ENCODE data around the gene RTL1. TPM values are rescaled to one million over a fixed set of nuclear protein-coding genes. Genes with fewer than 3 reads are reported as not detected.

RTL1 gene
- total RNA-seq, 1 experiment from 2014 or later, result not detected

DNA sequence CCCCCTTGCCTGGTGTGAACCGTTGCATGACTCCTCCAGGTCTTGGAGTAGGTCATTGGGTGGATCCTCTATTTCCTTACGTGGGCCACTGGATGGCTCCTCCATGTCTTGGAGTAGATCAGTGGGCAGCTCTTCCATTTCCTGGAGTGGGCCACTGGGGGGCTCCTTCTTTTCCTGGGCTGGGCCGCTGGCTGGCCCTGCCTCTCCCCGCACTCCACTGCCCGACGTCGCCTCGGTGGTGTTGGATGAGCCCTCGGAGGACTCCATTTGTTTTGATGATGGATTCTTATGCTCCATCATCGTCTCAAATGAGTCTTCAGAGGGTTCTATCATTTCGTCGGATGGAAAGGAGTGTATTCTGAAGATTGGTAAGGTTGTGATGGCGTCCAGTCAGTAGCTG lies 19.1 kb downstream of the RTL1 start:
- Histone ChIP-seq H3T11ph (ENCODE audit: low read length) (no peak overlapping the region), H3K23ac (ENCODE audit: insufficient read length, low read depth, low read length) (no peak overlapping the region), H3K9ac (ENCODE audit: extremely low read depth, insufficient read length, low read length) (no peak overlapping the region), H3K14ac (ENCODE audit: insufficient read depth, low read length) (no peak overlapping the region), H4K5ac (ENCODE audit: insufficient read length, low read depth, low read length) (no peak overlapping the region), H3K56ac (ENCODE audit: insufficient read length, low read depth, low read length) (no peak overlapping the region), H4K8ac (replicated peaks; ENCODE audit: insufficient read length, low read depth, low read length) (no peak overlapping the region), H3K27me3 (ENCODE audit: insufficient read depth, low read length) (no peaks in the 10 kb centered on the region), H2BK5ac (ENCODE audit: insufficient read length, low read length) (no peak overlapping the region), H4K20me1 (ENCODE audit: control insufficient read depth, insufficient read depth, insufficient read length) (no peaks in the 10 kb centered on the region), H2AK5ac (ENCODE audit: insufficient read length, low read length) (no peak overlapping the region), H2BK20ac (ENCODE audit: low read depth, low read length, poor library complexity, severe bottlenecking) (no peak overlapping the region), H4K91ac (ENCODE audit: insufficient read length, low read depth, low read length) (no peak overlapping the region), H3K79me2 (ENCODE audit: insufficient read depth, low read length) (no peaks in the 10 kb centered on the region), H3K4me2 (ENCODE audit: insufficient read depth, insufficient read length, low read length) (no peak overlapping the region), H2BK12ac (ENCODE audit: insufficient read length, low read depth, low read length) (no peak overlapping the region), H3K9me3 (ENCODE audit: control insufficient read depth, low read depth, low read length) (no peaks in the 10 kb centered on the region), H3K23me2 (ENCODE audit: insufficient read length, low read depth, low read length, poor library complexity, severe bottlenecking) (no peaks in the 10 kb centered on the region), H3K79me1 (ENCODE audit: insufficient read depth, low read depth, low read length, poor library complexity, severe bottlenecking) (no peaks in the 10 kb centered on the region), H3K4me1 (ENCODE audit: insufficient read depth, low read length) (peaks cover 2% of the 10 kb centered on the region; the same call in 1 of the 2 replicates), H3K27ac (ENCODE audit: insufficient read length, low read depth, low read length) (no peak overlapping the region), H2AFZ (ENCODE audit: low read length) (no peak overlapping the region), H3K4ac (ENCODE audit: low read depth, low read length) (no peak overlapping the region), H2BK15ac (ENCODE audit: low read depth, low read length) (no peak overlapping the region), H3K18ac (ENCODE audit: insufficient read length, low read depth, low read length) (no peak overlapping the region), H2BK120ac (ENCODE audit: low read depth, low read length, poor library complexity, severe bottlenecking) (no peak overlapping the region)
- peaks cover 6 to 15% (median 12%) of the 10 kb centered on the region in 3 experiments for H3K36me3 Mint-ChIP-seq (ENCODE audit: insufficient read depth in 1 of 3, low read depth in 3 of 3)
- no peak overlapping the region for H3K27ac Mint-ChIP-seq
- peaks cover 14 to 21% of the 10 kb centered on the region in 2 experiments for H3K9me3 Mint-ChIP-seq
- H3K27me3 Mint-ChIP-seq (ENCODE audit: low read depth), result peaks cover 18% of the 10 kb centered on the region
- TF ChIP-seq, protein P1, sequence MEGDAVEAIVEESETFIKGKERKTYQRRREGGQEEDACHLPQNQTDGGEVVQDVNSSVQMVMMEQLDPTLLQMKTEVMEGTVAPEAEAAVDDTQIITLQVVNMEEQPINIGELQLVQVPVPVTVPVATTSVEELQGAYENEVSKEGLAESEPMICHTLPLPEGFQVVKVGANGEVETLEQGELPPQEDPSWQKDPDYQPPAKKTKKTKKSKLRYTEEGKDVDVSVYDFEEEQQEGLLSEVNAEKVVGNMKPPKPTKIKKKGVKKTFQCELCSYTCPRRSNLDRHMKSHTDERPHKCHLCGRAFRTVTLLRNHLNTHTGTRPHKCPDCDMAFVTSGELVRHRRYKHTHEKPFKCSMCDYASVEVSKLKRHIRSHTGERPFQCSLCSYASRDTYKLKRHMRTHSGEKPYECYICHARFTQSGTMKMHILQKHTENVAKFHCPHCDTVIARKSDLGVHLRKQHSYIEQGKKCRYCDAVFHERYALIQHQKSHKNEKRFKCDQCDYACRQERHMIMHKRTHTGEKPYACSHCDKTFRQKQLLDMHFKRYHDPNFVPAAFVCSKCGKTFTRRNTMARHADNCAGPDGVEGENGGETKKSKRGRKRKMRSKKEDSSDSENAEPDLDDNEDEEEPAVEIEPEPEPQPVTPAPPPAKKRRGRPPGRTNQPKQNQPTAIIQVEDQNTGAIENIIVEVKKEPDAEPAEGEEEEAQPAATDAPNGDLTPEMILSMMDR (conservative IDR thresholded peaks at IDR 0.05), result no peak
- WGBS (ENCODE audit: extremely low coverage, insufficient read length, low lambda C conversion rate), result no CpG with 5 or more reads among the region's 13 CpGs
- H3K4me1 Mint-ChIP-seq, result peaks cover 7 to 12% of the 10 kb centered on the region in 2 experiments
- no peak overlapping the region for H3K4me3 Mint-ChIP-seq
- DNase-seq, result no peak

Measured in H9 (cell line).